ENCODE measurements around the gene TNS2. TPM values are rescaled to one million over a fixed set of nuclear protein-coding genes. Genes with fewer than 3 reads are reported as not detected.

Gene TNS2
- total RNA-seq, 4 donors from 2014 or later: 74.4 to 114 (median 91.9) TPM

- TF ChIP-seq POLR2A (IDR thresholded peaks at IDR 0.05): no peak
- no peak for TF ChIP-seq CTCF (IDR thresholded peaks at IDR 0.05 in 4 of 5, conservative IDR thresholded peaks at IDR 0.05 in 1 of 5)
- Histone ChIP-seq H3K4me1 (peaks cover 33 to 57% of the 10 kb centered on the region in 2 donors), H3K9me3 (no peaks in the 10 kb centered on the region), H3K4me3 (no peak overlapping the region), H3K27me3 (no peaks in the 10 kb centered on the region), H3K36me3 (peaks cover 0 to 66% of the 10 kb centered on the region in 2 donors), H3K27ac (peak overlapping the region; percentile 71 to 74 (median 74))
- peak in 1 of 2 donors; percentile 22 for DNase-seq
- intact Hi-C loops (cut with DNase I; ENCODE audit: low total_unique reads): no loop called here
- in situ Hi-C loops (cut with MboI; ENCODE audit: low sequenced_read_pairs in 4 of 4): loop anchor here in 2 of 4 donors (10.0 to 25.0 kb wide), 2 partner anchors 122 to 124 kb away; partner anchors contain the start of genes CSAD (in 2 of the 2) and ZNF740 (in 2 of the 2)
- no peak for ATAC-seq
Observed at GRCh38 chr12:53062977-53063707, 13.3 kb downstream of the TNS2 start.

GRCh38 chr12:53063708-53064612 lies 14.1 kb downstream of the TNS2 start:
- no peak overlapping the region for H3K4me3 ChIP-seq
- peak; percentile 32 to 38 for ATAC-seq
- peaks cover 0 to 64% of the 10 kb centered on the region in 2 donors for H3K36me3 ChIP-seq
- in situ Hi-C loops (cut with MboI; ENCODE audit: low sequenced_read_pairs in 4 of 4) (loop anchor here in 2 of 4 donors (10.0 to 25.0 kb wide), 2 partner anchors 121 to 123 kb away; partner anchors contain the start of genes CSAD (in 2 of the 2) and ZNF740 (in 2 of the 2)), intact Hi-C loops (cut with DNase I; ENCODE audit: low total_unique reads) (loop anchor here (2.0 kb wide), 2 partner anchors 15 to 25 kb away; partner anchors contain the start of gene SPRYD3)
- no peaks in the 10 kb centered on the region for H3K27me3 ChIP-seq
- DNase-seq: peak in 1 of 2 donors; percentile 71
- H3K27ac ChIP-seq: peak overlapping the region; percentile 71 to 74 (median 74)
- no peaks in the 10 kb centered on the region for H3K9me3 ChIP-seq
- H3K4me1 ChIP-seq: peaks cover 33 to 56% of the 10 kb centered on the region in 2 donors
- no peak for TF ChIP-seq CTCF (IDR thresholded peaks at IDR 0.05 in 4 of 5, conservative IDR thresholded peaks at IDR 0.05 in 1 of 5)
- no peak for TF ChIP-seq POLR2A (IDR thresholded peaks at IDR 0.05)

DNA sequence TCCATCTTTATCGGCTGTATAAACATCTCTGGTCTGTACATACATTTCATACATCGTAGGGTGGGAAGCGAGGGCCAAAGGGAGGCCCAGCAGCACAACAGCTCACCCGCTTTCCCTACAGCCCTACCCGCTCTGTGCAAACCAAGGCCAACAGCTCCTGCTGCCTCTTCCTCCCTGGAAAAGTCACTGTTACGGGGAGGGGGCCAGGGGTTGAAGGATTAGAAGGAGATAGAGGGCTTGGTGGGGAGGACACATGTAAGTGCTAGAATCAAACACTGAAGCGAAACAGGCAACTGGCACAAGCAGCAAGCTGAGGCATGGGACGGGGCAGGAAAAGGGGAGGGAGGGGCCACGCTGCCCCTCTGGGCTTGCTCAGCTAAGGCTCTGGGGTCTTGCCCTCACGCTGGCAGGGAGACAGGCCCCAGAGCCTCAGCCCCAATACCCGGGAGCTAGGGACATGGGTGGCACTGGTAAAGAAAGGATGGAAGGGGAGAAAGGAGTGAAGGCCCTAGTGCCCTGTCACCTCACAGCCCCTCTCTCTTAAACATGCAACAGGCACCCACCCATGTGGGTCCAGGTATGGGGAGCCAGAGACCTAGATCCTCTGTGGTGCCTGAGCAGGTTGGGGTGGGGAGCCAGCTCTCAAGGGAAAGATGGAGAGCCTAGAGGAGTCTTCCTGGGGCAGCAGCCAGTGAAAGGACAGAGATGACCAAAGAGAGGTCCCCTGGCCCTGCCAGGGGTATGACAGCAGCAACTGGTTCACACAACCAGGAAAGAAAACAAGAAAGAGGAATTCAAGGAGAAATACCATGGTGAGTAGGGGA lies 15.0 kb downstream of the TNS2 start:
- peaks cover 30 to 49% of the 10 kb centered on the region in 2 donors for H3K4me1 ChIP-seq
- H3K4me3 ChIP-seq: no peak overlapping the region
- intact Hi-C loops (cut with DNase I; ENCODE audit: low total_unique reads) (loop anchor here (2.0 to 5.0 kb wide), 3 partner anchors 14 to 117 kb away; partner anchors contain the start of genes CSAD, SPRYD3 and ZNF740), in situ Hi-C loops (cut with MboI; ENCODE audit: low sequenced_read_pairs in 4 of 4) (loop anchor here in 2 of 4 donors (5.0 to 25.0 kb wide), 3 partner anchors 37 to 122 kb away; partner anchors contain the start of genes CSAD (in 2 of the 2), SOAT2 (in 2 of the 2) and ZNF740 (in 2 of the 2))
- H3K9me3 ChIP-seq: no peaks in the 10 kb centered on the region
- peaks cover 0 to 57% of the 10 kb centered on the region in 2 donors for H3K36me3 ChIP-seq
- ATAC-seq (no peak), DNase-seq (peak in 1 of 2 donors; percentile 25)
- TF ChIP-seq CTCF (IDR thresholded peaks at IDR 0.05 in 4 of 5, conservative IDR thresholded peaks at IDR 0.05 in 1 of 5): no peak
- TF ChIP-seq POLR2A (IDR thresholded peaks at IDR 0.05): no peak
- H3K27me3 ChIP-seq: no peaks in the 10 kb centered on the region
- peak overlapping the region; percentile 71 to 74 (median 74) for H3K27ac ChIP-seq

Data from gastrocnemius medialis (tissue), 4 donors.